Esophagus squamous epithelium (tissue), 5 donors: ENCODE results near the gene TRAM2. TPM values are rescaled to one million over a fixed set of nuclear protein-coding genes. Genes with fewer than 3 reads are reported as not detected.

Source experiments
- DNase-seq: peaks from one replicate; lab custom pipeline; 2025; lab: John Stamatoyannopoulos, UW
- H3K27ac ChIP-seq, 4 donors: fragments of 200-600 bp; sonication (generic); one replicate each; pipeline ENCODE4 v1.5.1; 2016 to 2019; ENCODE audit warnings: mild to moderate bottlenecking in 1 of 4
- H3K27me3 ChIP-seq, 4 donors: fragments of 200-600 bp; sonication (generic); 1 replicate in 3 of 4; 2 replicates in 1 of 4; pipeline versions ENCODE4 v1.5.1 to v1.6.0; 2017 to 2021; ENCODE audit warnings: antibody characterized with exemption in 1 of 4
- H3K36me3 ChIP-seq, 3 donors: fragments of 200-600 bp; sonication (generic); one replicate each; pipeline ENCODE4 v1.5.1; 2016 to 2019
- H3K4me1 ChIP-seq, 3 donors: fragments of 200-600 bp; sonication (generic); one replicate each; pipeline ENCODE4 v1.5.1; 2017 to 2019
- H3K4me3 ChIP-seq, 4 donors: fragments of 200-600 bp; sonication (generic); 1 replicate in 3 of 4; 2 replicates in 1 of 4; pipeline ENCODE4 v1.5.1; 2016 to 2019; ENCODE audit warnings: mild to moderate bottlenecking in 2 of 4, moderate library complexity in 1 of 4
- H3K9me3 ChIP-seq, 3 donors: fragments of 200-600 bp; sonication (generic); one replicate each; pipeline ENCODE4 v1.5.1; 2016 to 2019
- POLR2A ChIP-seq, 4 donors: fragments of 450-650 bp; IDR thresholded peaks; one replicate each; pipeline ENCODE4 v1.6.1; 2017; ENCODE audit warnings: antibody characterized with exemption in 4 of 4, mild to moderate bottlenecking in 4 of 4, moderate library complexity in 3 of 4
- WGBS, 2 donors: methylation state at CpG; one replicate each; pipeline ENCODE4 v1.1.5; 2018; 5-methylcytosine and 5-hydroxymethylcytosine counted together
- intact Hi-C: fragments of 100-400 bp; cut with DNase I; formaldehyde crosslinking; loops from one replicate; pipeline ENCODE4 v1.15.0; 2022
- total RNA-seq, 4 donors: library from RNA; depleted of rRNA; stranded (reverse); fragments of >200 nt; gene quantifications; one replicate each; pipeline ENCODE4 v1.1.0, GENCODE V29; 2016
- TF ChIP-seq, protein P1 (sequence below), 6 experiments: fragments of 450-650 bp in 4 of 6; fragments of 200-600 bp in 2 of 6; sonication (generic) in 2 of 6; IDR thresholded peaks; one replicate each; pipeline ENCODE4 v1.5.1; 2016 to 2019; ENCODE audit warnings: antibody characterized with exemption in 6 of 6, mild to moderate bottlenecking in 4 of 6, moderate library complexity in 4 of 6
- donor health status: DM: yes; HTN: yes; CAD: no.

Gene TRAM2
- total RNA-seq, 4 donors from 2014 or later: 2.3 to 8.6 (median 5.3) TPM

DNA sequence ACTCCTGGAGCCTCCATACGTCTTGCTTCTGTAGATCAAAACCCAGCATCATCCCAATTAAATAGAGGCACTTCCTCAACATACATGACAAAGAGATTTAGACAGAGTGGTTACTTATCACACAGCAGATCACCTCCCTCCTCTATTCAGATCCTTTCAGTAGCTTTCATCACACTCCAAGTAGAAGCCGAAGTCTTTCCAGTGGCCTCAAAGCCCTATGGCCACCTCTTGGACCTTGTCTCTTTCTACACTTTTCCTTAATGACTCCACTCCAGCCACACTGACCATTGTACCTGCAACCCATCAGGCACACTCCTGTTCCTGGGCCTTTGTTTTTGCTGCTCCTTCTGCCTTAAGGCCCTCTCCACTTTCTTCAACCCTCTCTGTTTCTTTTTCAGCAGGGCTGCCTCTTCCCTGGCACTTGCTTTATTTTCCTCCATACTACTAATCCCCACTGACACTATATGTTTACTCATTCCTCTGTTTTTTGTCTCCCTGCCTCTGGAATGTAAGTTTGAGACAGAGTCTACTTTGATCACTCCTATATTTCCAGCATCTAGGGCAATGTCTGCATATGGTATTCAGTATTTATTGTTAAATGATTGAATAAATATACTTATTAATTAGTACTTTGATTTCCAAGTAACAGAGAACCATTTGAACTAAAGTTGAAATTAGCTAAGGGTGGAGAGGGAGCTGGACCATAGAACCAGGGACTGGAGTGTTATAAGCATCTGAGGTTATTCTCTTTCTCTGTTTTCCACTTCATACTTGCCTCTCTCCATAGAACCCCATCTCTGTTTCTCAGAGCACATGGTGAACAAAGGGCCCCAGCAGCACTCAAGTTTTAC lies 43.4 kb upstream of the TRAM2 start:
- TF ChIP-seq, protein P1, sequence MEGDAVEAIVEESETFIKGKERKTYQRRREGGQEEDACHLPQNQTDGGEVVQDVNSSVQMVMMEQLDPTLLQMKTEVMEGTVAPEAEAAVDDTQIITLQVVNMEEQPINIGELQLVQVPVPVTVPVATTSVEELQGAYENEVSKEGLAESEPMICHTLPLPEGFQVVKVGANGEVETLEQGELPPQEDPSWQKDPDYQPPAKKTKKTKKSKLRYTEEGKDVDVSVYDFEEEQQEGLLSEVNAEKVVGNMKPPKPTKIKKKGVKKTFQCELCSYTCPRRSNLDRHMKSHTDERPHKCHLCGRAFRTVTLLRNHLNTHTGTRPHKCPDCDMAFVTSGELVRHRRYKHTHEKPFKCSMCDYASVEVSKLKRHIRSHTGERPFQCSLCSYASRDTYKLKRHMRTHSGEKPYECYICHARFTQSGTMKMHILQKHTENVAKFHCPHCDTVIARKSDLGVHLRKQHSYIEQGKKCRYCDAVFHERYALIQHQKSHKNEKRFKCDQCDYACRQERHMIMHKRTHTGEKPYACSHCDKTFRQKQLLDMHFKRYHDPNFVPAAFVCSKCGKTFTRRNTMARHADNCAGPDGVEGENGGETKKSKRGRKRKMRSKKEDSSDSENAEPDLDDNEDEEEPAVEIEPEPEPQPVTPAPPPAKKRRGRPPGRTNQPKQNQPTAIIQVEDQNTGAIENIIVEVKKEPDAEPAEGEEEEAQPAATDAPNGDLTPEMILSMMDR (IDR thresholded peaks at IDR 0.05): no peak
- TF ChIP-seq POLR2A (IDR thresholded peaks at IDR 0.05): no peak
- intact Hi-C loops: no loop called here
- Histone ChIP-seq H3K27ac (no peak overlapping the region), H3K36me3 (no peaks in the 10 kb centered on the region), H3K4me1 (no peaks in the 10 kb centered on the region), H3K4me3 (no peak overlapping the region), H3K9me3 (no peaks in the 10 kb centered on the region), H3K27me3 (no peaks in the 10 kb centered on the region)
- WGBS, 2 donors: 77 to 84% methylated on average over 2 of the region's 2 CpGs
- DNase-seq: no peak

DNA sequence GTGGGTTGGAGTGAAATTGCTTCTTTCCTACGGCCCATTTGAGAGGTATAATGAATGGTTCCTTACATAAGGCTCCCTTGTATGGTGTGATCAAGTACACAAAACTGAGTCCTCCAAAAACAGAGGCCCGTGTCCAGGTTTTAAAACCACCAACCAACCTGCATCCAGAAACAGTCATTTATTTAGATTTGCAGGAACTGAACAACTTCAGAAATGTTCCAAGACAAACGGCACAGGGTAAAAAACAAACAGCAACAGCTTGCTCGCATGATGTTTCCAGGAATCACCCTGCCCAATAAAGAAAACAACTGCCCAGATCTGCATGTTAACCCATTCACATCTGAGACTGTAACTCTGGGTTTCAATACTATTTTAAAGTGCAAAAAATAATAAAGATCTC lies 40.2 kb upstream of the TRAM2 start:
- no peaks in the 10 kb centered on the region for H3K36me3 ChIP-seq
- TF ChIP-seq, protein P1 (IDR thresholded peaks at IDR 0.05): no peak
- TF ChIP-seq POLR2A (IDR thresholded peaks at IDR 0.05): no peak
- intact Hi-C loops: no loop called here
- no peak overlapping the region for H3K4me3 ChIP-seq
- no peaks in the 10 kb centered on the region for H3K9me3 ChIP-seq
- peaks cover 0 to 4% (median 0%) of the 10 kb centered on the region in 3 donors for H3K4me1 ChIP-seq
- DNase-seq: no peak
- 36% methylated on average over 4 of the region's 4 CpGs for WGBS, 2 donors
- no peaks in the 10 kb centered on the region for H3K27me3 ChIP-seq
- no peak overlapping the region for H3K27ac ChIP-seq

DNA sequence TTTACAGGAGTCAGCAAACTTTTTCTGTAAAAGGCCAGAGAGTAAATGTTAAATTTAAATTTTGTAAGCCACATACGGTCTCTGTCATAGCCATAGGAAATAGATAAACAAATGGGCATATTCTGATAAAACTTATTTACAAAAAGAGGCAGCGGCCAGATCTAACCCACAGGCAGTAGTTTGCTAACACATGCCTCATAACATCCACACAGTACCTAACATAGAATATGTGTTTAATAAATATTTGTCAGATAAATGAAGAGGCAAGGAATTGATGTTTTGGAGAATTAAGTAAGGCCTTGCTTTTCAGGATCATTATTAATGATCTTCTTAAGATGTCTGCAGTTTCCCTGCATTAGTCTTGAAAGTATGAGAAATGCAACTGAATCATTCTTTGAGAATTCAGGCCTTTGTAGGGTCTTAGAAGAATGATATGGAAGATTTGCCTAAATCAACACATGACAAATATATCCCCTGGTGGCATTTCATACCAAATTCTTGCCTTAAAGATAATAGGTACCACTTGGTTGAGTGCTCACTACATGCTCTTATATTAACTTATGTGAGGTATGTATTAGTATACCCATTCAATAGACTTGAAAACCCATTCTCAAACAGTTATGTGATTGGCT lies 39.3 kb upstream of the TRAM2 start:
- 85 to 97% methylated on average over 2 of the region's 2 CpGs for WGBS, 2 donors
- no peaks in the 10 kb centered on the region for H3K36me3 ChIP-seq
- H3K4me1 ChIP-seq: peaks cover 0 to 13% (median 5%) of the 10 kb centered on the region in 3 donors
- no peak overlapping the region for H3K27ac ChIP-seq
- H3K9me3 ChIP-seq: no peaks in the 10 kb centered on the region
- TF ChIP-seq, protein P1 (IDR thresholded peaks at IDR 0.05): no peak
- no peak for TF ChIP-seq POLR2A (IDR thresholded peaks at IDR 0.05)
- no peak overlapping the region for H3K4me3 ChIP-seq
- no peaks in the 10 kb centered on the region for H3K27me3 ChIP-seq
- intact Hi-C loops: no loop called here
- no peak for DNase-seq

DNA sequence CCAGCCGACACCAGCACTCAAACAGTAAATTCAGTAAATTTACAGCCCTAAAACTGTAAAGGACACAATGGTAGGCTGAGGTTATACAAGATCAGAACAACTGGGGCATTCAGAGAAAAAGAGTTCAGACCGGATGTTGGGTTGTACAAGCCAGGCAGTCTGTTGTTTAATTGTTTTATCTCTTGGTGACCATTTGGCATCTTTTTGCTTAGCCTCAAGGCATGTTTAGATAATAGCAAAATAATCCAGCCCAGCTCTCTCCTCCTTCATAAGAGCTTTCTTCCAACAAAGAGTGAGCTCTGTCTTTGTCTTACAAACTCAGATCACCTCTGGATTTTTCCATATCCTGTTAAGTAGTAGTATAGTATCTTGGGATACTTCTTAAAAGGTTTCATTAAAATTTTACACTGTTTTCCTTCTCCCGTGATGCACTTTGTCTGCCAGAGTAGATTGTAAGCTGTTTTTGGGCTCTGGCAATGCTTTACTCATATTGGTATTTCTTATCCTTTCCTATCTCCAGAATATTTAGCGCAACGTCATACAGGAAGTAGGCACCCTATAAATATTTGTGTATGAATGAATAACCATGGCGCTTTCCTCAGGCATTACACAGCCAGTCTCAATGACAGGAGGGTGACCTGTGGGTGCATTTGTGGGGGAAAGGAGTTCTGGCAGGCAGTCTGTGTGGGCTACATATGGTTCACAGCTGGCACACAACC lies 35.6 kb upstream of the TRAM2 start:
- H3K36me3 ChIP-seq: no peaks in the 10 kb centered on the region
- H3K27me3 ChIP-seq: no peaks in the 10 kb centered on the region
- no peak overlapping the region for H3K27ac ChIP-seq
- no peak overlapping the region for H3K4me3 ChIP-seq
- no peak for DNase-seq
- peaks cover 0 to 16% (median 5%) of the 10 kb centered on the region in 3 donors for H3K4me1 ChIP-seq
- H3K9me3 ChIP-seq: no peaks in the 10 kb centered on the region
- 48 to 68% methylated on average over 5 to 6 of the region's 6 CpGs for WGBS, 2 donors
- intact Hi-C loops: no loop called here
- no peak for TF ChIP-seq POLR2A (IDR thresholded peaks at IDR 0.05)
- TF ChIP-seq, protein P1 (IDR thresholded peaks at IDR 0.05): no peak
